Stimulated activated naive B cell treated with anti-CD40 and anti-IgM and Interleukin-4, amounts not matched to agents 10 μg/mL and 1 μg/mL and 100 μg/mL, for 72 hours (primary cell): ENCODE results near the gene KRTAP9-7.
"Not testable (repeated sequence)": the region's sequence is repeated elsewhere in the genome, so short reads cannot be mapped to it uniquely, and the experiment has no call there.

Source experiments
- ATAC-seq, 2 donors: fragments of 150-1000 bp; cut with Tn5 transposase; replicated peaks; 2 replicates each; pipeline ENCODE4 v1.10.0; 2021; ENCODE audit warnings: moderate library complexity in 1 of 2
- DNase-seq: peaks from one replicate; pipeline ENCODE4 v3.0.0; 2021
- H3K27ac Mint-ChIP-seq: one replicate; pipeline ENCODE4 v1.8.0; 2022; ENCODE audit warnings: mild to moderate bottlenecking, mixed read lengths
- H3K27me3 Mint-ChIP-seq, 2 donors: one replicate each; pipeline ENCODE4 v1.8.0; 2022; ENCODE audit warnings: mixed read lengths in 2 of 2
- H3K36me3 Mint-ChIP-seq, 2 donors: one replicate each; pipeline ENCODE4 v1.8.0; 2022; ENCODE audit warnings: mixed read lengths in 2 of 2, mild to moderate bottlenecking in 1 of 2
- H3K4me1 Mint-ChIP-seq, 2 donors: one replicate each; pipeline ENCODE4 v1.8.0; 2022; ENCODE audit warnings: mixed read lengths in 2 of 2, mild to moderate bottlenecking in 1 of 2
- H3K4me3 Mint-ChIP-seq, 2 donors: one replicate each; pipeline ENCODE4 v1.8.0; 2022; ENCODE audit warnings: mild to moderate bottlenecking in 2 of 2, mixed read lengths in 2 of 2, moderate library complexity in 1 of 2
- H3K9me3 Mint-ChIP-seq, 2 donors: one replicate each; pipeline ENCODE4 v1.8.0; 2022; ENCODE audit warnings: mixed read lengths in 2 of 2, mild to moderate bottlenecking in 1 of 2

The KRTAP9-7 gene, protein sequence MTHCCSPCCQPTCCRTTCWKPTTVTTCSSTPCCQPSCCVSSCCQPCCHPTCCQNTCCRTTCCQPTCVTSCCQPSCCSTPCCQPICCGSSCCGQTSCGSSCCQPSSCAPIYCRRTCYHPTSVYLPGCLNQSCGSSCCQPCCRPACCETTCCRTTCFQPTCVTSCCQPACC

DNA sequence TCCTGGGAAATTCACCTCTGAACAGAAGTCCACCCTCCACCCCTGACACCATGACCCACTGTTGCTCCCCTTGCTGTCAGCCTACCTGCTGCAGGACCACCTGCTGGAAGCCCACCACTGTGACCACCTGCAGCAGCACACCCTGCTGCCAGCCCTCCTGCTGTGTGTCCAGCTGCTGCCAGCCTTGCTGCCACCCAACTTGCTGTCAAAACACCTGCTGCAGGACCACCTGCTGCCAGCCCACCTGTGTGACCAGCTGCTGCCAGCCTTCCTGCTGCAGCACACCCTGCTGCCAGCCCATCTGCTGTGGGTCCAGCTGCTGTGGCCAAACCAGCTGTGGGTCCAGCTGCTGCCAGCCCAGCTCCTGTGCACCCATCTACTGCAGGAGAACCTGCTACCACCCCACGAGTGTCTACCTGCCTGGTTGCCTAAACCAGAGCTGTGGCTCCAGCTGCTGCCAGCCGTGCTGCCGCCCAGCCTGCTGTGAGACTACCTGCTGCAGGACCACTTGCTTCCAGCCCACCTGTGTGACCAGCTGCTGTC is at the start of gene KRTAP9-7:
Gene KRTAP9-7 (plus strand): TSS at position 51 of the 543 bp plus-strand sequence. CDS start 0 bp downstream, at position 51.
- not testable (repeated sequence) for H3K4me3 Mint-ChIP-seq, H3K36me3 Mint-ChIP-seq, ATAC-seq, DNase-seq, H3K9me3 Mint-ChIP-seq, H3K27ac Mint-ChIP-seq
- peaks cover 29 to 46% of the 10 kb centered on the region in 2 donors for H3K27me3 Mint-ChIP-seq
- peaks cover 9 to 12% of the 10 kb centered on the region in 2 donors for H3K4me1 Mint-ChIP-seq

DNA sequence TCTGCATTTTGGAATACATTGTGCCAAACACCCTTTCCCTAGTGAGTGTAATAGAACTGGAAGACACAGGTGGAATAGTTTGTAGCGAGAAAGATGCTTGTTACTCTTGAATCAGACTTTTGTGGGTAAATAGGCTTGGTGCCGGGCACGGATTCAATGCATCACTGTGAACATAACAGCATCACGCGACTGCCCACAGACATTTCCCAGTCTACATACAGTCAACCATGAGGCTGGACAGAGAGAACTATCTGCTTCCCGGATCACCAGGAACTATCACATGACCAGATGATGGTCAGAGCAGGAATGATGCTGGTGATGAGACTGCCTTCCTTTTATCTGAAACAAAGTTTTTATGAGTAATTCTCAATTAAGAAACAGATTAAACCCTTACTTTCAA is 49.4 kb upstream of the KRTAP9-7 start:
- Mint-ChIP-seq H3K4me3 (no peak overlapping the region), H3K9me3 (no peaks in the 10 kb centered on the region), H3K36me3 (no peaks in the 10 kb centered on the region), H3K27me3 (peaks cover 6 to 7% of the 10 kb centered on the region in 2 donors), H3K27ac (no peak overlapping the region), H3K4me1 (peaks cover 4 to 11% of the 10 kb centered on the region in 2 donors)
- ATAC-seq = no peak
- DNase-seq = no peak

DNA sequence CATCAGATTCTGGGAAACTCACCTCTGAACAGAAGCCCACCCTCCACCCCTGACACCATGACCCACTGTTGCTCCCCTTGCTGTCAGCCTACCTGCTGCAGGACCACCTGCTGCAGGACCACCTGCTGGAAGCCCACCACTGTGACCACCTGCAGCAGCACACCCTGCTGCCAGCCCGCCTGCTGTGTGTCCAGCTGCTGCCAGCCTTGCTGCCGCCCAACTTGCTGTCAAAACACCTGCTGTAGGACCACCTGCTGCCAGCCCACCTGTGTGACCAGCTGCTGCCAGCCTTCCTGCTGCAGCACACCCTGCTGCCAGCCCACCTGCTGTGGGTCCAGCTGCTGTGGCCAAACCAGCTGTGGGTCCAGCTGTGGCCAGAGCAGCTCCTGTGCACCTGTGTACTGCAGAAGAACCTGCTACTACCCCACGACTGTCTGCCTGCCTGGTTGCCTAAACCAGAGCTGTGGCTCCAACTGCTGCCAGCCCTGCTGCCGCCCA is 48.9 kb upstream of the KRTAP9-7 start, which contains the start of gene KRTAP9-2:
Gene KRTAP9-2 (plus strand): TSS at position 51 of the 498 bp plus-strand sequence. CDS start 7 bp downstream, at position 58.
- not testable (repeated sequence) for ATAC-seq, H3K4me3 Mint-ChIP-seq, H3K27me3 Mint-ChIP-seq

GRCh38 chr17:41230094-41230493 is 45.4 kb upstream of the KRTAP9-7 start:
- H3K27me3 Mint-ChIP-seq = peaks cover 9 to 15% of the 10 kb centered on the region in 2 donors

More for the DNA sequence above, 48.9 kb upstream of the KRTAP9-7 start, which contains the start of gene KRTAP9-2:
- H3K4me1 Mint-ChIP-seq = peaks cover 5 to 11% of the 10 kb centered on the region in 2 donors
- H3K36me3 Mint-ChIP-seq, DNase-seq, H3K9me3 Mint-ChIP-seq, H3K27ac Mint-ChIP-seq: not testable (repeated sequence)

DNA sequence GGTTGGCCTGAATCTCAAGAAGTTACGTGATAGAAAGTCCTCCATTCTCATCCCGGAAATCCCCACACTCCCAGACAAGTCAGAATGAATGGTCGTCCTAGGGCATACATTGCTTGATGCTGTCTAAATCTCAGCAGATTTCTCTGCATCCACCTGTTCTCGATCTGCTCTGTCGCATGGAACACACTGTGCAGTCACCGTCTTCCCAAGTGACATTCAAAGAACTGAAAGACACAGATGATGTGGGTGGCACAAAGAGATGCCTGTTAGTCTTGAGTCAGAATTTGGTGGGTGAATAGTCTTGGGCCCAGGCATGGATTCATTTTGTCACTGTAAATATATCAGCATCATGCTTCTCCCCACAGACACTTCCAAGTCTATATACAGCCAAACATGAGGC is 43.8 kb upstream of the KRTAP9-7 start:
- no peak for DNase-seq
- no peaks in the 10 kb centered on the region for H3K9me3 Mint-ChIP-seq
- H3K27ac Mint-ChIP-seq = no peak overlapping the region
- H3K4me1 Mint-ChIP-seq = peaks cover 11 to 17% of the 10 kb centered on the region in 2 donors
- peaks cover 14 to 23% of the 10 kb centered on the region in 2 donors for H3K27me3 Mint-ChIP-seq
- no peaks in the 10 kb centered on the region for H3K36me3 Mint-ChIP-seq
- no peak for ATAC-seq
- no peak overlapping the region for H3K4me3 Mint-ChIP-seq

More at GRCh38 chr17:41230094-41230493, 45.4 kb upstream of the KRTAP9-7 start:
- Mint-ChIP-seq H3K4me3 (no peak overlapping the region), H3K27ac (no peak overlapping the region), H3K4me1 (peaks cover 11% of the 10 kb centered on the region in 2 donors), H3K9me3 (no peaks in the 10 kb centered on the region), H3K36me3 (no peaks in the 10 kb centered on the region)
- DNase-seq (no peak), ATAC-seq (no peak)

GRCh38 chr17:41232399-41233105 is 42.9 kb upstream of the KRTAP9-7 start, which contains the start of gene KRTAP9-3:
Gene KRTAP9-3, plus strand, starts transcription at chr17:41232449. Its CDS starts 53 bp downstream, at chr17:41232502.
- not testable (repeated sequence) for H3K36me3 Mint-ChIP-seq, ATAC-seq, DNase-seq, H3K27ac Mint-ChIP-seq, H3K9me3 Mint-ChIP-seq, H3K4me3 Mint-ChIP-seq
- Mint-ChIP-seq H3K4me1 (peaks cover 11 to 17% of the 10 kb centered on the region in 2 donors), H3K27me3 (peaks cover 14 to 23% of the 10 kb centered on the region in 2 donors)

- not testable (repeated sequence) for H3K4me1 Mint-ChIP-seq, H3K9me3 Mint-ChIP-seq, H3K27ac Mint-ChIP-seq, ATAC-seq, H3K36me3 Mint-ChIP-seq, H3K4me3 Mint-ChIP-seq, DNase-seq
- peaks cover 23 to 31% of the 10 kb centered on the region in 2 donors for H3K27me3 Mint-ChIP-seq
Measured at GRCh38 chr17:41237116-41237515, 38.4 kb upstream of the KRTAP9-7 start.

- H3K27ac Mint-ChIP-seq, H3K4me3 Mint-ChIP-seq: not testable (repeated sequence)
- peaks cover 23 to 29% of the 10 kb centered on the region in 2 donors for H3K27me3 Mint-ChIP-seq
Measured at GRCh38 chr17:41237949-41238437, 37.5 kb upstream of the KRTAP9-7 start, which contains the start of gene KRTAP9-8. Gene KRTAP9-8, plus strand, starts transcription at chr17:41237999. Its CDS starts 53 bp downstream, at chr17:41238052.

GRCh38 chr17:41246995-41247787 is 28.3 kb upstream of the KRTAP9-7 start:
- not testable (repeated sequence) for DNase-seq, H3K27me3 Mint-ChIP-seq, H3K4me1 Mint-ChIP-seq, H3K9me3 Mint-ChIP-seq, ATAC-seq, H3K27ac Mint-ChIP-seq, H3K36me3 Mint-ChIP-seq, H3K4me3 Mint-ChIP-seq

More at GRCh38 chr17:41237949-41238437, 37.5 kb upstream of the KRTAP9-7 start, which contains the start of gene KRTAP9-8:
- not testable (repeated sequence) for DNase-seq, H3K36me3 Mint-ChIP-seq, H3K9me3 Mint-ChIP-seq, ATAC-seq, H3K4me1 Mint-ChIP-seq

DNA sequence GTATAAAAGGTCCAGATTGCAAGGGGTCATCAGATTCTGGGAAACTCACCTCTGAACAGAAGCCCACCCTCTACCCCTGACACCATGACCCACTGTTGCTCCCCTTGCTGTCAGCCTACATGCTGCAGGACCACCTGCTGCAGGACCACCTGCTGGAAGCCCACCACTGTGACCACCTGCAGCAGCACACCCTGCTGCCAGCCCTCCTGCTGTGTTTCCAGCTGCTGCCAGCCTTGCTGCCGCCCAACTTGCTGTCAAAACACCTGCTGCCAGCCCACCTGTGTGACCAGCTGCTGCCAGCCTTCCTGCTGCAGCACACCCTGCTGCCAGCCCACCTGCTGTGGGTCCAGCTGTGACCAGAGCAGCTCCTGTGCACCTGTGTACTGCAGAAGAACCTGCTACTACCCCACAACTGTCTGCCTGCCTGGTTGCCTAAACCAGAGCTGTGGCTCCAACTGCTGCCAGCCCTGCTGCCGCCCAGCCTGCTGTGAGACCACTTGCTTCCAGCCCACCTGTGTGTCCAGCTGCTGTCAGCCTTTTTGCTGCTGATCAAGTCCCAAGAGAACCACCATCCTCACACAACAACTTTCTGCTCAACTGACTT is 25.8 kb upstream of the KRTAP9-7 start, which contains the start of gene KRTAP9-4:
Gene KRTAP9-4 (plus strand): TSS at position 51 of the 604 bp plus-strand sequence. CDS start 34 bp downstream, at position 85.
- not testable (repeated sequence) for DNase-seq, H3K27ac Mint-ChIP-seq, H3K36me3 Mint-ChIP-seq, ATAC-seq, H3K4me3 Mint-ChIP-seq, H3K9me3 Mint-ChIP-seq
- Mint-ChIP-seq H3K27me3 (peaks cover 5 to 11% of the 10 kb centered on the region in 2 donors), H3K4me1 (peaks cover 12 to 14% of the 10 kb centered on the region in 2 donors)

GRCh38 chr17:41251261-41251660 is 24.2 kb upstream of the KRTAP9-7 start:
- Mint-ChIP-seq H3K27me3 (peaks cover 11 to 19% of the 10 kb centered on the region in 2 donors), H3K36me3 (no peaks in the 10 kb centered on the region), H3K9me3 (no peaks in the 10 kb centered on the region), H3K27ac (no peak overlapping the region), H3K4me1 (peaks cover 12 to 14% of the 10 kb centered on the region in 2 donors), H3K4me3 (no peak overlapping the region)
- ATAC-seq (no peak), DNase-seq (no peak)

DNA sequence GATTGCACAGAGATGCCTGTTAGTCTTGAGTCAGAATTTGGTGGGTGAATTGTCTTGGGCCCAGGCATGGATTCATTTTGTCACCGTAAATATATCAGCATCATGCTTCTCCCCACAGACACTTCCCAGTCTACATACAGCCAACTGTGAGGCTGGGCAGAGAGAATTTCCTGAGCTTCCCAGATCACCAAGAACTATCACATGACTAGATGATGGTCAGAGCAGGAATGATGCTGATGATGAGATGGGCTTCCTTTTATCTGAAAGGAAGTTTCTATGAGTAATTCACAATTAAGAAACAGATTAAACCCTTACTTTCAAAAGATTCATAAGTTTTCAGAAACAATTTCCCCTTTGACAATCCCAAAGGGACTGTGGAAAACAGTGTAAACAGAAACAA is 20.6 kb upstream of the KRTAP9-7 start:
- no peak for DNase-seq
- H3K27me3 Mint-ChIP-seq = peaks cover 29 to 32% of the 10 kb centered on the region in 2 donors
- no peak overlapping the region for H3K27ac Mint-ChIP-seq
- H3K36me3 Mint-ChIP-seq = no peaks in the 10 kb centered on the region
- H3K4me3 Mint-ChIP-seq = no peak overlapping the region
- H3K4me1 Mint-ChIP-seq = peaks cover 6 to 12% of the 10 kb centered on the region in 2 donors
- H3K9me3 Mint-ChIP-seq = no peaks in the 10 kb centered on the region
- ATAC-seq = no peak
